HepG2 (cell line): ENCODE results near the gene LAP3. TPM values are rescaled to one million over a fixed set of nuclear protein-coding genes. Genes with fewer than 3 reads are reported as not detected.

ENCODE experiments used
- CCDC6 ChIP-seq: sonication (generic); formaldehyde crosslinking; IDR thresholded peaks from 2 replicates; pipeline ENCODE4 v1.8.1; 2022; ENCODE audit warnings: mild to moderate bottlenecking, missing genetic modification reagents, moderate library complexity
- E2F2 ChIP-seq: sonication (generic); formaldehyde crosslinking; IDR thresholded peaks from 2 replicates; pipeline ENCODE4 v1.4.0; 2020; ENCODE audit warnings: missing genetic modification reagents, borderline replicate concordance
- FOSL2 ChIP-seq: sonication (generic); formaldehyde crosslinking; IDR thresholded peaks from 2 replicates; pipeline ENCODE4 v1.4.0; 2020; ENCODE audit warnings: missing genetic modification reagents
- NONO ChIP-seq, 2 experiments: fragments of 450-650 bp in 1 of 2; sonication (generic) in 1 of 2; formaldehyde crosslinking in 1 of 2; IDR thresholded peaks in 1 of 2; conservative IDR thresholded peaks in 1 of 2; 2 replicates each; pipeline versions ENCODE4 v1.6.1 to v1.8.0; 2017 to 2022; ENCODE audit warnings: mild to moderate bottlenecking in 1 of 2, missing genetic modification reagents in 1 of 2, moderate library complexity in 1 of 2
- NR2F6 ChIP-seq, 2 experiments: IDR thresholded peaks; 2 replicates each; pipeline ENCODE4 v1.6.1; 2016; ENCODE audit warnings: antibody characterized with exemption in 1 of 2, mild to moderate bottlenecking in 1 of 2
- PATZ1 ChIP-seq: sonication (generic); formaldehyde crosslinking; IDR thresholded peaks from 2 replicates; pipeline ENCODE4 v1.4.0; 2020; ENCODE audit warnings: missing genetic modification reagents
- POLR2AphosphoS5 ChIP-seq: IDR thresholded peaks from 2 replicates; pipeline ENCODE4 v1.6.1; 2012; ENCODE audit warnings: low read depth, low read length
- SALL1 ChIP-seq: sonication (generic); formaldehyde crosslinking; IDR thresholded peaks from 2 replicates; pipeline ENCODE4 v1.8.0; 2022; ENCODE audit warnings: mild to moderate bottlenecking, missing genetic modification reagents
- SNAPC4 ChIP-seq: sonication (generic); formaldehyde crosslinking; IDR thresholded peaks from 2 replicates; pipeline ENCODE4 v1.4.0; 2020; ENCODE audit warnings: mild to moderate bottlenecking, missing genetic modification reagents
- SOX13 ChIP-seq, 3 experiments: fragments of 450-650 bp in 1 of 3; sonication (generic) in 1 of 3; formaldehyde crosslinking in 1 of 3; IDR thresholded peaks in 2 of 3; conservative IDR thresholded peaks in 1 of 3; 2 replicates each; pipeline versions ENCODE4 v1.5.0 to v1.6.1; 2016 to 2020; ENCODE audit warnings: antibody characterized with exemption in 1 of 3, mild to moderate bottlenecking in 1 of 3, missing compliant biosample characterization in 1 of 3, missing genetic modification reagents in 1 of 3, moderate library complexity in 1 of 3
- STAT6 ChIP-seq: sonication (generic); formaldehyde crosslinking; IDR thresholded peaks from 2 replicates; pipeline ENCODE4 v1.4.0; 2020; ENCODE audit warnings: missing genetic modification reagents, mild to moderate bottlenecking, borderline replicate concordance
- ZBTB7A ChIP-seq: sonication (generic); formaldehyde crosslinking; IDR thresholded peaks from 2 replicates; pipeline ENCODE4 v1.8.0; 2022; ENCODE audit warnings: mild to moderate bottlenecking, missing genetic modification reagents
- ZNF12 ChIP-seq: sonication (generic); formaldehyde crosslinking; IDR thresholded peaks from 2 replicates; pipeline ENCODE4 v1.5.0; 2020; ENCODE audit warnings: missing genetic modification reagents
- polyA plus RNA-seq, 8 experiments: library from polyadenylated mRNA; depleted of rRNA in 3 of 8; stranded (reverse) in 7 of 8; unstranded in 1 of 8; fragments of >200 nt; fragmentation: Illumina TruSeq in 4 of 8; extraction: Trizol in 4 of 8; gene quantifications; 2 replicates each; pipeline versions ENCODE4 v1.2.1 to v1.2.3, GENCODE V29; 2011 to 2016; ENCODE audit warnings: low read depth in 4 of 8, missing spikeins in 1 of 8, mixed read lengths in 1 of 8; ENCODE audit not compliant: insufficient read depth in 1 of 8
- total RNA-seq, 5 experiments: library from RNA; depleted of rRNA; stranded (reverse); fragments of >200 nt; fragmentation: Illumina TruSeq; extraction: Trizol; gene quantifications; 2 replicates each; pipeline ENCODE4 v1.2.3, GENCODE V29; 2016; ENCODE audit warnings: low read depth in 1 of 5

Gene LAP3
- total and polyA plus RNA-seq, 2 of the 13 experiments (the other 11 are each of a cell fraction or from before 2014, with no cell fraction given): 106 to 125 TPM

GRCh38 chr4:17558941-17559708 is 17.9 kb upstream of the LAP3 start (continued):
- TF ChIP-seq NR2F6 (IDR thresholded peaks at IDR 0.05) (peak; percentile 97), NR2F6 (CRISPR knock-in tag; IDR thresholded peaks at IDR 0.05) (peak; percentile 93), SALL1 (CRISPR knock-in tag) (peak; percentile 92), CCDC6 (0 out of 2 replicates have a peak, but pooled peaks have one; percentile 72), POLR2AphosphoS5 (peak; percentile 26), PATZ1 (CRISPR knock-in tag) (peak; percentile 28; the same call in 1 of the 2 replicates), FOSL2 (peak; percentile 92), SOX13 (IDR thresholded peaks at IDR 0.05) (peak; percentile 80), SOX13 (CRISPR knock-in tag; conservative IDR thresholded peaks at IDR 0.05 in 1 of 2, IDR thresholded peaks at IDR 0.05 in 1 of 2) (peak in 1 of 2 experiments; percentile 97; a peak in 2 of 4 replicates), ZBTB7A (CRISPR knock-in tag) (peak; percentile 85; the same call in 1 of the 2 replicates), NONO (IDR thresholded peaks at IDR 0.05) (no peak), NONO (CRISPR knock-in tag; conservative IDR thresholded peaks at IDR 0.05) (peak; percentile 58; the same call in 1 of the 2 replicates), STAT6 (CRISPR knock-in tag) (0 out of 2 replicates have a peak, but pooled peaks have one; percentile 68), ZNF12 (peak; percentile 21; the same call in 1 of the 2 replicates), SNAPC4 (peak; percentile 58; the same call in 1 of the 2 replicates), E2F2 (0 out of 2 replicates have a peak, but pooled peaks have one; percentile 74)
